NCI-H1092 (cell line): ENCODE data around the gene ZNF718.
"Not testable (repeated sequence)": the region's sequence is repeated elsewhere in the genome, so short reads cannot be mapped to it uniquely, and the experiment has no call there.

Source experiments
- DNase-seq: peaks from one replicate; lab custom pipeline; 2025; lab: John Stamatoyannopoulos, UW

Gene ZNF718

GRCh38 chr4:161496-162284, 37.4 kb downstream of the ZNF718 start:
- DNase-seq, result no peak

GRCh38 chr4:169640-170039, 45.3 kb downstream of the ZNF718 start:
- not testable (repeated sequence) for DNase-seq

- not testable (repeated sequence) for DNase-seq
Observed at GRCh38 chr4:171318-171717, 47.0 kb downstream of the ZNF718 start.

GRCh38 chr4:173666-174314, 49.5 kb downstream of the ZNF718 start:
- DNase-seq, result no peak

GRCh38 chr4:175986-176385, 51.7 kb downstream of the ZNF718 start:
- no peak for DNase-seq

GRCh38 chr4:176995-177394, 52.7 kb downstream of the ZNF718 start:
- DNase-seq, result no peak

GRCh38 chr4:182225-182624, 57.9 kb downstream of the ZNF718 start:
- not testable (repeated sequence) for DNase-seq

- no peak for DNase-seq
Observed at GRCh38 chr4:188091-188490, 63.8 kb downstream of the ZNF718 start.

GRCh38 chr4:195159-195558, 70.9 kb downstream of the ZNF718 start:
- DNase-seq, result not testable (repeated sequence)

- no peak for DNase-seq
Observed at GRCh38 chr4:200936-201335, 76.6 kb downstream of the ZNF718 start.

GRCh38 chr4:202822-203221, 78.5 kb downstream of the ZNF718 start:
- not testable (repeated sequence) for DNase-seq

- no peak for DNase-seq
Observed at GRCh38 chr4:205097-205756, 80.9 kb downstream of the ZNF718 start.

- no peak for DNase-seq
Observed at GRCh38 chr4:206054-206453, 81.8 kb downstream of the ZNF718 start.

- not testable (repeated sequence) for DNase-seq
Observed at GRCh38 chr4:208416-209096, 84.3 kb downstream of the ZNF718 start.

- no peak for DNase-seq
Observed at GRCh38 chr4:211033-211511, 86.8 kb downstream of the ZNF718 start.

GRCh38 chr4:212438-213188, 88.3 kb downstream of the ZNF718 start:
- no peak for DNase-seq

- DNase-seq, result not testable (repeated sequence)
Observed at GRCh38 chr4:213189-213535, 88.9 kb downstream of the ZNF718 start.
